Keratinocyte (primary cell): Measurements from ENCODE around the gene RIN3.

Experiments used
- CTCF ChIP-seq, 3 experiments: IDR thresholded peaks in 1 of 3; conservative IDR thresholded peaks in 1 of 3; optimal IDR thresholded peaks in 1 of 3; 2 replicates in 2 of 3; 3 replicates in 1 of 3; pipeline versions ENCODE3 to v1.5.1; 2011; ENCODE audit warnings: low read length in 3 of 3, mild to moderate bottlenecking in 3 of 3, moderate library complexity in 2 of 3, control low read depth in 1 of 3, inconsistent platforms in 1 of 3; ENCODE audit not compliant: insufficient read depth in 2 of 3; ENCODE audit errors: extremely low read depth in 1 of 3
- EZH2 ChIP-seq: IDR thresholded peaks from one replicate; pipeline ENCODE4 v1.6.1; 2012; ENCODE audit warnings: inconsistent platforms, mild to moderate bottlenecking, low read length, moderate library complexity

GRCh38 chr14:92464156-92464555 is 49.4 kb upstream of the RIN3 start:
- no peak for TF ChIP-seq CTCF (optimal IDR thresholded peaks at IDR 0.05 in 1 of 3, IDR thresholded peaks at IDR 0.05 in 1 of 3, conservative IDR thresholded peaks at IDR 0.05 in 1 of 3; ENCODE audit: extremely low read depth in 1 of 3, insufficient read depth in 2 of 3, low read length in 3 of 3)
- TF ChIP-seq EZH2 = no peak
